A673 (cell line): ENCODE measurements around the gene ZNF341.

Source experiments
- CTCF ChIP-seq: fragments of 300-800, 200-600 bp; sonication (generic); conservative IDR thresholded peaks from 2 replicates; pipeline ENCODE4 v1.5.1; 2017; ENCODE audit warnings: low read depth, mild to moderate bottlenecking, antibody characterized with exemption, low read length, moderate library complexity, mixed read lengths
- EZH2 ChIP-seq: fragments of 200-600 bp; sonication (generic); IDR thresholded peaks from 2 replicates; pipeline ENCODE4 v1.6.1; 2017; ENCODE audit warnings: borderline replicate concordance, low read depth, mild to moderate bottlenecking, mixed read lengths, antibody characterized with exemption, low read length; ENCODE audit not compliant: poor library complexity, severe bottlenecking

- TF ChIP-seq CTCF (no peak), EZH2 (no peak)
Measured at GRCh38 chr20:33836277-33836676, 104.5 kb downstream of the ZNF341 start.
